ENCODE results near the gene MCC. TPM values are rescaled to one million over a fixed set of nuclear protein-coding genes. Genes with fewer than 3 reads are reported as not detected.
A peak's percentile ranks its signal among the peaks of the same experiment; 100 is the strongest.

MCC gene
- total RNA-seq, 1 experiment from 2014 or later, result 7.6 TPM

DNA sequence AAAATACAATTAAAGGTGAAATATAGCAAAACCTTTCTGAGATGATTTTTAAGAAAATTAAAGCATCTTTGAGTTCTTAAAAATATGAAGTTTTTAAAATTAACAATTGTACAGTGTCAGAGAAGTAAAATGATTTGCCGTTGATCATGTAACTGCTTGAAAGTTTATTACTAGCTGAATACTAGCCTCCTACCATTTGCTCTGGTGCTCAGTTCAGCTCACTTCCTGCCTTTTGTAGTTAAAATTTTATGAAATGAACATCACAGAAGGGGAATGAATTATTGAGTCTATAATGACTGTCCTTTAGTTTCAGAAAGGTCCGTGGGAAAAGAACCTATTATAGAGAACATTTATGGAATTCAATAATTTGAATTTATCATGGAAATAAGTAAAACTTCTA is 34.9 kb upstream of the MCC start:
- Histone ChIP-seq H3K23me2 (ENCODE audit: insufficient read length, low read depth, low read length, poor library complexity, severe bottlenecking) (no peaks in the 10 kb centered on the region), H2BK5ac (ENCODE audit: insufficient read length, low read length) (no peak overlapping the region), H3T11ph (ENCODE audit: low read length) (no peak overlapping the region), H3K9ac (ENCODE audit: extremely low read depth, insufficient read length, low read length) (no peak overlapping the region), H3K4me1 (ENCODE audit: insufficient read depth, low read length) (no peaks in the 10 kb centered on the region), H2BK120ac (ENCODE audit: low read depth, low read length, poor library complexity, severe bottlenecking) (no peak overlapping the region), H3K79me2 (ENCODE audit: insufficient read depth, low read length) (no peaks in the 10 kb centered on the region), H3K9me3 (ENCODE audit: control insufficient read depth, low read depth, low read length) (no peaks in the 10 kb centered on the region), H2AK5ac (ENCODE audit: insufficient read length, low read length) (no peak overlapping the region), H3K4ac (ENCODE audit: low read depth, low read length) (no peak overlapping the region), H2AFZ (ENCODE audit: low read length) (no peak overlapping the region), H2BK12ac (ENCODE audit: insufficient read length, low read depth, low read length) (no peak overlapping the region), H4K20me1 (ENCODE audit: control insufficient read depth, insufficient read depth, insufficient read length) (no peaks in the 10 kb centered on the region), H3K27ac (ENCODE audit: insufficient read length, low read depth, low read length) (no peak overlapping the region), H3K27me3 (ENCODE audit: insufficient read depth, low read length) (no peaks in the 10 kb centered on the region), H3K14ac (ENCODE audit: insufficient read depth, low read length) (no peak overlapping the region), H3K18ac (ENCODE audit: insufficient read length, low read depth, low read length) (no peak overlapping the region), H3K23ac (ENCODE audit: insufficient read length, low read depth, low read length) (no peak overlapping the region), H4K8ac (replicated peaks; ENCODE audit: insufficient read length, low read depth, low read length) (no peak overlapping the region), H2BK15ac (ENCODE audit: low read depth, low read length) (no peak overlapping the region), H3K4me2 (ENCODE audit: insufficient read depth, insufficient read length, low read length) (no peak overlapping the region), H2BK20ac (ENCODE audit: low read depth, low read length, poor library complexity, severe bottlenecking) (no peak overlapping the region), H3K79me1 (ENCODE audit: insufficient read depth, low read depth, low read length, poor library complexity, severe bottlenecking) (no peaks in the 10 kb centered on the region), H4K91ac (ENCODE audit: insufficient read length, low read depth, low read length) (no peak overlapping the region), H4K5ac (ENCODE audit: insufficient read length, low read depth, low read length) (no peak overlapping the region), H3K56ac (ENCODE audit: insufficient read length, low read depth, low read length) (no peak overlapping the region)
- TF ChIP-seq, protein P1, sequence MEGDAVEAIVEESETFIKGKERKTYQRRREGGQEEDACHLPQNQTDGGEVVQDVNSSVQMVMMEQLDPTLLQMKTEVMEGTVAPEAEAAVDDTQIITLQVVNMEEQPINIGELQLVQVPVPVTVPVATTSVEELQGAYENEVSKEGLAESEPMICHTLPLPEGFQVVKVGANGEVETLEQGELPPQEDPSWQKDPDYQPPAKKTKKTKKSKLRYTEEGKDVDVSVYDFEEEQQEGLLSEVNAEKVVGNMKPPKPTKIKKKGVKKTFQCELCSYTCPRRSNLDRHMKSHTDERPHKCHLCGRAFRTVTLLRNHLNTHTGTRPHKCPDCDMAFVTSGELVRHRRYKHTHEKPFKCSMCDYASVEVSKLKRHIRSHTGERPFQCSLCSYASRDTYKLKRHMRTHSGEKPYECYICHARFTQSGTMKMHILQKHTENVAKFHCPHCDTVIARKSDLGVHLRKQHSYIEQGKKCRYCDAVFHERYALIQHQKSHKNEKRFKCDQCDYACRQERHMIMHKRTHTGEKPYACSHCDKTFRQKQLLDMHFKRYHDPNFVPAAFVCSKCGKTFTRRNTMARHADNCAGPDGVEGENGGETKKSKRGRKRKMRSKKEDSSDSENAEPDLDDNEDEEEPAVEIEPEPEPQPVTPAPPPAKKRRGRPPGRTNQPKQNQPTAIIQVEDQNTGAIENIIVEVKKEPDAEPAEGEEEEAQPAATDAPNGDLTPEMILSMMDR (conservative IDR thresholded peaks at IDR 0.05), result no peak
- Mint-ChIP-seq H3K4me1 (peaks cover 7 to 17% of the 10 kb centered on the region in 2 experiments; a peak in 3 of 4 replicates), H3K36me3 (ENCODE audit: insufficient read depth in 1 of 3, low read depth in 3 of 3) (peaks cover 7 to 26% (median 23%) of the 10 kb centered on the region in 3 experiments; a peak in 5 of 7 replicates), H3K27ac (peak overlapping the region in 1 of 3 experiments; percentile 56; a peak in 2 of 7 replicates), H3K9me3 (no peaks in the 10 kb centered on the region), H3K27me3 (ENCODE audit: low read depth) (no peaks in the 10 kb centered on the region), H3K4me3 (no peak overlapping the region)
- WGBS (ENCODE audit: extremely low coverage, insufficient read length, low lambda C conversion rate), result no CpG with 5 or more reads among the region's 2 CpGs
- DNase-seq, result no peak

All from H9 (cell line).